ENCODE data around the gene PIH1D2.
"Not testable (repeated sequence)": the region's sequence is repeated elsewhere in the genome, so short reads cannot be mapped to it uniquely, and the experiment has no call there.

Gene PIH1D2

GRCh38 chr11:112057170-112057569 is 16.6 kb downstream of the PIH1D2 start:
- no peak for DNase-seq (ENCODE audit: low read depth)

DNA sequence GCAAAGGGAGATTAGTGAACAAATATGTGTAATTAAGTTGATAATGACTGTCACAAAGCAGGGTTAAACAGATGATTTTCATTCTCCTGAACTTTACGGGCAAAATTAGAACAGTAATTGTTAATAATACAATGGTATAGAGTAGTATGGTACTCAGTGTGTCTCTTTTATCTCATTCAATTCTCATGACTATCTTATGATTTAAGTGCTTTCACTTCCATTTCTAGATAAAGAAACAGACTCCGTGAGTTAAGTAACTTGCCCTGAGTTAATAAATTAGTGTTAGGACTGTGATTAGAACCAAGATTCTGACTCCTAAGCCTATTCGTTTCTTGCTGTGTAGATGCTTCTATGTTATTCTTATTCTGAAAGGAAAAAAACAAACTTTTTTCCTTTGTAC is 22.0 kb downstream of the PIH1D2 start:
- no peak for DNase-seq (ENCODE audit: low read depth)

GRCh38 chr11:112050721-112051120 is 23.1 kb downstream of the PIH1D2 start:
- no peak for DNase-seq (ENCODE audit: low read depth)

GRCh38 chr11:112049777-112050176 is 24.0 kb downstream of the PIH1D2 start:
- DNase-seq (ENCODE audit: low read depth) = no peak

DNA sequence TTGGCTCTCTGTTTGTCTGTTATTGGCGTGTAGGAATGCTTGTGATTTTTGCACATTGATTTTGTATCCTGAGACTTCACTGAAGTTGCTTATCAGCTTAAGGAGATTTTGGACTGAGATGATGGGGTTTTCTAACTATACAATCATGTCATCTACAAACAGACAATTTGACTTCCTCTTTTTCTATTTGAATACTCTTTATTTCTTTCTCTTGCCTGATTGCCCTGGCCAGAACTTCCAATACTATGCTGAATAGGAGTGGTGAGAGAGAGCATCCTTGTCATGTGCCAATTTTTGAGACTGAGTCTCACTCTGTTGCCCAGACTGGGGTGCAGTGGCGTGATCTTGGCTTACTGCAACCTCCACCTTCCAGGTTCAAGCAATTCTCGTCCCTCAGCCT is 25.6 kb downstream of the PIH1D2 start:
- DNase-seq (ENCODE audit: low read depth) = not testable (repeated sequence)

DNA sequence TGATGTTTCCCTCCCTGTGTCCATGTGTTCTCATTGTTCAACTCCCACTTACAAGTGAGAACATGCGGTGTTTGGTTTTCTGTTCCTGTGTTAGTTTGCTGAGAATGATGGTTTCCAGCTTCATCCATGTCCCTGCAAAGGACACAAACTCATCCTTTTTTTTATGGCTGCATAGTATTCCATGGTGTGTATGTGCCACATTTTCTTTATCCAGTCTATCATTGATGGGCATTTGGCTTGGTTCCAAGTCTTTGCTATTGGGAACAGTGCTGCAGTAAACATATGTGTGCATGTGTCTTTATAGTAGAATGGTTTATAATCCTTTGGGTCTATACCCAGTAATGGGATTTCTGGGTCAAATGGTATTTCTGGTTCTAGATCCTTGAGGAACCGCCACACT is 27.2 kb downstream of the PIH1D2 start:
- not testable (repeated sequence) for DNase-seq (ENCODE audit: low read depth)

DNA sequence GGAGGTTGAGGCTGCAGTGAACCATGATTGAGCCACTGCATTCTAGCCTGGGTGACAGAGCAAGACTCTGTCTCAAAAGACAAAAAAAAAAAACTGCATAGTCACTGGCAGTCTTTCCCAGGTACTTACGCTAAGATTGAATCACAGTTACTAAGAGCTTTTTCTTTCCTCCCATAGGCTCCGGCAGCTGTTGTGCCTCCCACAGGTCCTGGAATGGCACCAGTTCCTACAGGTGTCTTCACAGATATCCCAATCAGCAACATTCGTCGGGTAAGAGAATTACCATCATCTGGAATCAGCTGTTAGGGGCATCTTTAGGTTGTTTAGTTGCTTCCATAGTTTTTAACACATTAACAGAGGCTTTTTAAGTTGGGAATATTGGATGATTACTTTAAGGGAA is 28.9 kb downstream of the PIH1D2 start:
- no peak for DNase-seq (ENCODE audit: low read depth)

DNA sequence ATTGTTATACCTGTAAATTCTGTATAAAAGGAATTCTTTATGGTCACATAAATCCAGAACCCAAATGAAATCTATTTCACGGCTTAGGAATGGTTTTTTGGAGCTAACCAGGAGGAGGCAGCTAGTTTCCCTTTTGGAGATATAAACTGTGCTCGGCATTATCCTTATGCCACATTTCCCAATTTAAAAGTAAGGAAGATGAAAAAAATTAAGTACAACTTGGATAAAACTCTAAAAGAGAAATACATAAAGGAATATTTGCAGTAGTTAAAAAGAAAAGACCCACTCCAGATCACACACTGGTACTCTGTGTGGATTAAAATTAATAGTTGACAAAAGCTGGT is 30.9 kb downstream of the PIH1D2 start:
- DNase-seq (ENCODE audit: low read depth) = no peak

- DNase-seq (ENCODE audit: low read depth) = no peak
Measured at GRCh38 chr11:112042161-112042960, 31.5 kb downstream of the PIH1D2 start.

DNA sequence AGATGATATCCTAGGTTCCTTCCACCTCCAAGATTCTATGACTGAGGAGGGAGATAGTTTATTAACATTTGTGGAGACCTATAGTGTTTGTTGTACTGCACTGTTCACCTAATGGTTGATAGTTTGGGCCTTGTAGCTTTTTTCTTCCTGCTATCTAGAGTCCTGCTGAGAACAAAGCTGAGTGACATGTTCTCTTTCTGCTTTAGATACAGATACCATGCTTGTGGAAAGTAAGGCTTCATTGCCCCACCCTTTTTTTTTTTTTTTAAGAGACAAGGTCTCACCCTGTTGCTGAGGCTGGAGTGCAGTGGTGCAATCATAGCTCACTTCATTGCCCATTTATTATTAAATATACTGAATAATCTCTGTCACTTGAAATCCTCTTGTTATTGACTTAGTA is 36.3 kb downstream of the PIH1D2 start:
- DNase-seq (ENCODE audit: low read depth) = no peak

DNA sequence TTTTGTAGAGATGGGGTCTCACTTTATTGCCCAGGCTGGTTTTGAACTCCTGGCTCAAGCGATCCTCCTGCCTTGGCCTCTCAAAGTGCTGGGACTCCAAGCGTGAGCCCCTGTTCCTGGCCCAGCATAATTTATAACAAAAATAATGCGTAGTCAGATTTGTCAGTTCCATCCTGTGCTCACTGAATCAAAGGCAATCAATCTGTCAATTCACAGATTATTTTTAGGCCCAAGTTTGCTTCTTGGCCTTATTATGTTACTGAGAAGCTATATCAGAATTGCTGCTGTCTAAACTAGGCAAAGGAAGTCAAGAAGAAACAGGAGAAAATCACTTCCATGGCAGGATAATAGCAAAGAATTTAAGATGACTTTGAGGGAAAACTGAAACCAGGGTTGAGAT is 39.9 kb downstream of the PIH1D2 start:
- no peak for DNase-seq (ENCODE audit: low read depth)

GRCh38 chr11:112029460-112029859 is 44.4 kb downstream of the PIH1D2 start:
- DNase-seq (ENCODE audit: low read depth) = no peak

DNA sequence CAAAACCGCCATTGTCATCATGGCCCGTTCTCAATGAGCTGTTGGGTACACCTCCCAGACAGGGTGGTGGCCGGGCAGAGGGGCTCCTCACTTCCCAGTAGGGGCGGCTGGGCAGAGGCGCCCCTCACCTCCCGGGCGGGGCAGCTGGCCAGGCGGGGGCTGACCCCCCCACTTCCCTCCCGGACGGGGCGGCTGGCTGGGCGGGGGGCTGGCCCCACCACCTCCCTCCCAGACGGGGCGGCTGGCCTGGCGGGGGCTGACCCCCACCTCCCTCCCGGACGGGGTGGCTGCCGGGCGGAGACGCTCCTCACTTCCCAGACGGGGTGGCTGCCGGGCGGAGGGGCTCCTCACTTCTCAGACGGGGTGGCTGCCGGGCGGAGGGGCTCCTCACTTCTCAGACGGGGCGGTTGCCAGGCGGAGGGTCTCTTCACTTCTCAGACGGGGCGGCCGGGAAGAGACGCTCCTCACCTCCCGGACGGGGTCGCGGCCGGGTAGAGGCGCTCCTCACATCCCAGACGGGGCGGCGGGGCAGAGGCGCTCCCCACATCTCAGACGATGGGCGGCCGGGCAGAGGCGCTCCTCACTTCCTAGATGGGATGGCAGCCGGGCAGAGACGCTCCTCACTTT is 46.9 kb downstream of the PIH1D2 start:
- DNase-seq (ENCODE audit: low read depth) = not testable (repeated sequence)

DNA sequence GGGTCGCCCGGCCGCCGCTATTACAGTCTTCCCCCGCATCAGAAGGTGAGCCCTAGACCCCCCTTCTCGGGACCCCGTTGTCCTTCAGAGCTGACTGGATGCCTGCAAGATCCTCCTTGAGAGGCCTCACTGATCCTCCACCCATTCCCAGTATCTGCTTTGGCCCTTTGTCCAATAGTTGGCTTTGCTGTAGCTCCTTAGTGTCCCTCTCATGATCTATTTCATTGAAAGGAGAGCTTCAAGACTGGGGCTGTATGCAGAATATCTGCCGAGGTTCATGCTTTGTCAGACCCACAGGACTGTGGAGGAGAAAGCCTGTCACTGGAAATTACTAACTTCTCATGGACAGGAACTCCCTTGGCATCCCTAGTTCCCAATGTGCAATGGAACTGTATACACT is 48.1 kb downstream of the PIH1D2 start:
- no peak for DNase-seq (ENCODE audit: low read depth)

- DNase-seq (ENCODE audit: low read depth) = peak; percentile 92
Measured at GRCh38 chr11:112024773-112025678, 48.8 kb downstream of the PIH1D2 start, which contains the start of gene DLAT. Gene DLAT, plus strand, starts transcription at chr11:112025408. Its CDS starts 65 bp downstream, at chr11:112025473.

DNA sequence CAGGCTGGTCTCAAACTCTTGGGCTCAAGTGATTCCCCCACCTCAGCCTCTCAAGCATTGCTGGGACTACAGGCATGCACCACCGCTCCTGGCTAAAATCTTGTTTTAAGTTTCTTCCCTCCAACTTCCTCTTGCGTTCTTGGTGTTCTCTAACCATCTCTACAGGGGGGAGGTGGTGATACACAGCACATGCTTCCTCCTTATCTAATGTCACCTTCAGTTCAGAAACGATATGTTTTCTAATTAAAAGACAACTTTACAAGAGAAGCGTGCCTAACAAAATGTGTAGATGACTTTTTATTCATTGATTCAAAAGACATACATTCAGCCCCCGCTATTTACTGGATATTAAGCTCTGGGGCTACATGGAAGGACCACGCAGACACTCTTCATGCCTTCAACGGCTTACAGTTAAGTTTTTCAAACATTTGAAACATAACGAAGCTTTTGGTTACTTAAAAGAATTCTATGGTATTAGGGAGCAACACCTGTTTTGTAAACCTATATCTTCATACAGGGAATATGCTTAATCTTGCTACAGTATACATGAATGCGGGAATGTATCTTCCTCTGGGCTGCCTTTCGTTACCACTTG is 49.5 kb downstream of the PIH1D2 start:
- peak; percentile 40 for DNase-seq (ENCODE audit: low read depth)

- no peak for DNase-seq (ENCODE audit: low read depth)
Measured at GRCh38 chr11:112023104-112023503, 50.7 kb downstream of the PIH1D2 start.

- no peak for DNase-seq (ENCODE audit: low read depth)
Measured at GRCh38 chr11:112019066-112019465, 54.8 kb downstream of the PIH1D2 start.

All from CMK (cell line).